Kidney capillary endothelial cell (primary cell): ENCODE data around the gene RAB24.
A peak's percentile ranks its signal among the peaks of the same experiment; 100 is the strongest.
"Not testable (repeated sequence)": the region's sequence is repeated elsewhere in the genome, so short reads cannot be mapped to it uniquely, and the experiment has no call there.

ENCODE experiments used
- DNase-seq: peaks from one replicate; pipeline ENCODE4 v3.0.0-alpha.2; 2018; ENCODE audit warnings: low spot score

Gene RAB24

DNA sequence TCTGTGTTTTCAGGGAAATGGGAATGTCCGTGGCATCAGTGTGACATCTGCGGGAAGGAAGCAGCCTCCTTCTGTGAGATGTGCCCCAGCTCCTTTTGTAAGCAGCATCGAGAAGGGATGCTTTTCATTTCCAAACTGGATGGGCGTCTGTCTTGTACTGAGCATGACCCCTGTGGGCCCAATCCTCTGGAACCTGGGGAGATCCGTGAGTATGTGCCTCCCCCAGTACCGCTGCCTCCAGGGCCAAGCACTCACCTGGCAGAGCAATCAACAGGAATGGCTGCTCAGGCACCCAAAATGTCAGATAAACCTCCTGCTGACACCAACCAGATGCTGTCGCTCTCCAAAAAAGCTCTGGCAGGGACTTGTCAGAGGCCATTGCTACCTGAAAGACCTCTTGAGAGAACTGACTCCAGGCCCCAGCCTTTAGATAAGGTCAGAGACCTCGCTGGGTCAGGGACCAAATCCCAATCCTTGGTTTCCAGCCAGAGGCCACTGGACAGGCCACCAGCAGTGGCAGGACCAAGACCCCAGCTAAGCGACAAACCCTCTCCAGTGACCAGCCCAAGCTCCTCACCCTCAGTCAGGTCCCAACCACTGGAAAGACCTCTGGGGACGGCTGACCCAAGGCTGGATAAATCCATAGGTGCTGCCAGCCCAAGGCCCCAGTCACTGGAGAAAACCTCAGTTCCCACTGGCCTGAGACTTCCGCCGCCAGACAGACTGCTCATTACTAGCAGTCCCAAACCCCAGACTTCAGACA, 9.5 kb downstream of the RAB24 start:
- no peak for DNase-seq

DNA sequence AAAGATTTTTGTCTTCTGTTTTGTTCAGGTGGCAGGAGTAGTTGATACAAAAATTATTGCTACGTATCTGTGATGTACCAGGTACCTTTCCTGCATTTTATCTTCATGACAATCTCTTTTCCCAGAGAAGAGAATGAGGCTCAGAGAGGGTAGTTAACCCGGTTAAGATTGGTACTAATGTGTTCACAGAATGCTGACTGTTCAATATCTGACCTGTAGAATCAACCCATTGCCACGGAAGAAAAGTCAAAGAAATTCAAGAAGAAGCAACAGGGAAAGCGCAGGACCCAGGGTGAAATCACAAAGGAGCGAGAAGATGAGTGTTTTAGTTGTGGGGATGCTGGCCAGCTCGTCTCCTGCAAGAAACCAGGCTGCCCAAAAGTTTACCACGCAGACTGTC, 11.8 kb downstream of the RAB24 start:
- no peak for DNase-seq

DNA sequence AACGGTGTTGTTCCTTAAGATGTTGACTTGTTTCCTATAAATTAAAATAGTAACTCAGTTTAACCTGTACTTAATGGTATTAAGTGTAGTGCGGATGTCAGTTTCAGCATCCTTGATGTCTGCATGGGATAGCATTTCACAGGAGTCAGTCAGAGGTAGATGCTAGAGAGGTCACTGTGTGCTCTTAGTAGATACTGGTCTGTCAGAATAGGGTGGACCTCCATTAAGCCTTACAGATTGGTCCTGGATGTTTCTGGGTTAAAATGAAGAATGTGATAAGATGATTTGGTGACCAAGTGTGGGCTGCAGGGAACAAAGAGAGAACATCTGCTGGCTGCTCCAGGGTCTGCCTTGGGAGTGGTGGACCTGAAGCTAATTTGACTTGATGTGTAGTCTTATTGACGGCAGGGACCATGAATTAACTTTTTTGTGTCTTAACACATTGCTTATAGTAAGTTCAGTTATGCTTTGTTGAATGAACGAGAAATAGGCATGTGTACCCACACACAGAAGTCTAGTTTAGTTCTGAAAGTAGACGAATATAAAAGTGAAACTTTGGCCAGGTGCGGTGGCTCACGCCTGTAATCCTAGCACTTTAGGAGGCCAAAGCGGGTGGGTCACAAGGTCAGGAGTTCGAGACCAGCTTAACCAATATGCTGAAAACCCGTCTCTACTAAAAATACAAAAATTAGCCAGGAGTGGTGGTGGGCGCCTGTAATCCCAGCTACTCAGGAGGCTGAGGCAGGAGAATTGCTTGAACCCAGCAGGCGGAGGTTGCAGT, 12.5 kb downstream of the RAB24 start:
- DNase-seq, result no peak

DNA sequence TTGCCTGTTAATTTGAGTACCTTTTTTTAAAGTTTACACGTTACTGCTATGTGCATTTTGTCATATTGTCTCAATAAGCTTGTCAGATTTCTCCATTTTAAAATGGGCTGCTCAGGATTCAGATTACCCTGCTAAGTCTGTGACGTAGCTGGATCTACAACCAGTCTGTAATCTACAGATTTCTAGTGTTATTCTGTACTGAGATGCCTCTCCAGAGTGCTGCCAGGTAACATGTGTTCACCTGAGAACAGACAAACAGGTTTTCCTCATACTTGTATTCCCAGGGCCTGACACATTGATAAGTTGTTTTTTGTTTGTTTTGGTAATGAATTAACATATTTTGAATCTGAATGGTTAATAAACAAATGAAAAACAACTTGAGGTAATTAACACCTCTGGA, 15.3 kb downstream of the RAB24 start:
- no peak for DNase-seq

DNA sequence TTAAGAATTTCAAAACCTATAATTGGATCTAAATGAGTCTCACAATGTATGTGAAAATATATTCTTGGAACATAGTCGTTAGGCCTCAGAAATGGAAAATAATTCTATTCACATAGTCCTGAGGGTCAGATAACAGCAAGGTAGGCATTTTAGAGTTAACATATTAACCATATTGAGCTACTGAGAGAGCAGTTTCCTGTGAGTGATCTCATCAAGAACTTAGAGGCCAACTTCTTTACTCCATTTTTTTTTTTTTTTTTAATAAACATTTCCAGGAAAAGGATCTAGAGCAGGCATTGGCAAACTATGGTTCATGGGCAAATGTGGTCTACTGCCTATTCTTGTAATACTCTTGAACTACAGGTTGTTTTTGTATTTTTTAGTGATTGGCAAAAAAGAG, 26.6 kb downstream of the RAB24 start:
- peak; percentile 24 for DNase-seq

DNA sequence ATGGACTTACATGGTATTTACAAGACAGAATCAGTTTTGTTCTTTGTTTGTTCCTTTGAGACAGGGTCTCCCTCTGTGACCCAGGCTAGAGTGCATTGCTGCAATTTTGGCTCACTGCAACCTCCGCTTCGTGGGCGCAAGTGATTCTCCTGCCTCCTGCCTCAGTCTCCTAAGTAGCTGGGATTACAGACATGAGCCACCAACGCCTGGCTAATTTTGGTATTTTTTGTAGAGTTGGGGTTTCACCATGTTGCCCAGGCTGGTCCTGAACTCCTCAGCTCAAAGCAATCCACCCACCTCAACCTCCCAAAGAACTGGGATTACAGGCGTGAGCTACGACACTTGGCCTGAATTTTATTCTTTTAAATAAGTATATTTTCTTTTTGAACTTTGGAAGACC, 27.6 kb downstream of the RAB24 start:
- DNase-seq, result no peak

DNA sequence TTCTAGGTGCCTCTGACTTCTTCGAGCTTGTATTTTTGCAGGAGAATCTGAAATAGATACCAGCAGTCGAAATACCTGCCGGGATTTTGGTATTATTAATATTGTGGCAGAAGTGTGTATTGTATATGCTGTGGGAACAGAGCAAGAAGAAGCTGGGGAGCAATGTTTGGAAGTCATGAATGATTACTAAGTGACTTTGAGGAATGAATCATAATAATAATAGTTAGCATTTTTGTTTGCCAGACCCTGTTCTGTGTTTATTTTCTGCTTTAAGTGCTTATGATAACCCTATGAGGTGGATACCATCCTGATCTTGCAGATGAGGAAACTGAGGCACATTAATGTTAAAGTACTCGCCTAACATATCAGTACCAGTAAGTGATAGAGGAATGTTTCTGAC, 32.4 kb downstream of the RAB24 start:
- no peak for DNase-seq

DNA sequence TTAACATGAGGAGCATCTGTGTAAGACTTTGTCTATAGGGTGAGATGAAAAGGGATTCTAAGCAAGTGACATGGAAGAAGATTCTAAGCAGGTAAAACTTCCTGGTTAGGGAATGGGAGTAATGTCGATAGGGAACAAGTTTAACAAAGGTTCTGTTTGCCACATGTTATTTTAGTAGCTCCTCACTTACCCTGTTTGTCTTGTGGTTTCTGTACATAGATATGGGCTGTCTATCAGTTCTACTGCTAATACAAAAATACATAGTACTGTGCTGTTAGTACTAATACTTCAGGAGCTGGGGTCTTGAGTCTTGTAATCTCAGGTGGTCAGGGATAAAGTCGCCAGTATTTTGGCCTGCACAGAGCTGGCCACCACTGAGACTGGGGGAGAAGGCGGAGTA, 32.9 kb downstream of the RAB24 start:
- no peak for DNase-seq

DNA sequence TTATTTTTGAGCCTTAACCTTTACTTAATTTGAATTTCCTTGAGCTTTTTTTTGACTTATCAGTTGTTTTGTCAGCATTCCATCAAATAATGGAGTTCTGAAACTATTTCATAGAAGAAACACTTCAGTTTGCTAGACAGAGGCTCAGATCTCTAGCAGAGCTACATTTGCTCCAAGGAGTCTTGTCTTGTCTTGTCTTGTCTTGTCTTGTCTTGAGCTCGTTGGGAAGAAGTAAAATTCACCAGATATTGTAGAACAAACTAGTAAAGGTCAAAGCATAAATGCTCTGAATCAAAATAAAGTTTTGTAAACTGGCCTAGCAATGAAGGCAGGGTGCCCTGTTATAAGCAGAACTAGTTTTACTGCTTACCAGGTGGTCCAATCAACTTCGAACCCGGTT, 33.5 kb downstream of the RAB24 start:
- DNase-seq, result no peak

DNA sequence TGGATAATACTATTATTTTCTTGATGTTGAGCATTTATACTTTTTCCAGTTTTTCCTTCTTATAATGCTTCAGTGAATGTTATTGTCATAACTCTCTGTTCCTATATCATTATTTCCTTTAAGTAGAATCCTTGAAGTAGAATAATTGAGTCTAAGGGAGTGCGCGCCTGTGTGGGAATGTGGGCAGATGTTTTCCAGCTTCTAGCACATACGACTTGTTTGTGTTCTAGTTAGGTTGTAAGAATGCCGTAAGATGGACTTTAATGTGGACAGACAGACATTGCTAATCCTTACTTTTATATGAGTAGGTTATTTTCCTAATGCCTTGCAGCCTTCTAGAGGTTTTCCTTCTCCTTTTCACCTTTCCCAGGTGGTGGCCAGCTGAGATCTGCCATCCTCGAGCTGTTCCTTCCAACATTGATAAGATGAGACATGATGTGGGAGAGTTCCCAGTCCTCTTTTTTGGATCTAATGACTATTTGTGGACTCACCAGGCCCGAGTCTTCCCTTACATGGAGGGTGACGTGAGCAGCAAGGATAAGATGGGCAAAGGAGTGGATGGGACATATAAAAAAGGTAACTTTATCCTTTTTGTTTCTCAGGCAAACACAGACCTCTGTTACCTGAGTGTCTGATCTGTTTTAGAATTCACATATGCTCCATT, 34.2 kb downstream of the RAB24 start:
- no peak for DNase-seq

DNA sequence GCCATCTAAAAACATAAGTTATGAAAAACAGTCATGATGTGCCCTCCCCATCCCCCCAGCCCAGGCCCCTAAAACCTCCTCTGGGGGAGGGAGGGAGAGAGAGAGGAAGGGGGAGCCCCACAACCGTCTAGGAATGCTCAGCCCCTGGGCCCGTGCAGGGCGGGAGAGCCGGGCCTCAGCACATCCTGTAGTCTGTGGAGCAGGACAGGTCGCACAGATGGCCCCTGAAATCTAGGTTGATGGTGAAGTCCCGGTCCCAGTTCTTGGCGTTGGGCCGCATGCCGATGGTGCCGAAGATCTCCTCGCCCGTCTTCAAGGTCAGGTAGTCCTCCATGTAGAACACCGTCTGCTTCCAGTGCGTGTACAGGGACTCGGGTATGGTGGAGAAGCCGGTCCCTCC, 38.1 kb downstream of the RAB24 start:
- no peak for DNase-seq

DNA sequence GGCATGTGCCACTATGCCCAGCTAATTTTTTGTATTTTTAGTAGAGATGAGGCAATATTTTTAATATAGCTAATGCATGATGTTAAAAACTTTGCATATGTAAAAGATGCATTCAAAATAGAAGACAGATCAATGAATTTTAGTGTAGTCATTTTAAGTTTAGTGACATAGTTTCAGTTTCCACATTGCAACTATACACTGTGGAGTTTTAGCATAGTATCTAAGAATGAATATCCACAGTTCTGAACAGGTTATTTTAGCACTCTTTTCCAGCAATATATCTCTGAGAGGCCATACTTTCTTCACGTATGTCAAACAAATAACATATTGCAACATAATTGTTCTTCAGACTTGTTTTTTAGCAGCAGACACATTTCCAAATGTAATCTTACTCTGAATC, 39.3 kb downstream of the RAB24 start:
- DNase-seq, result no peak

DNA sequence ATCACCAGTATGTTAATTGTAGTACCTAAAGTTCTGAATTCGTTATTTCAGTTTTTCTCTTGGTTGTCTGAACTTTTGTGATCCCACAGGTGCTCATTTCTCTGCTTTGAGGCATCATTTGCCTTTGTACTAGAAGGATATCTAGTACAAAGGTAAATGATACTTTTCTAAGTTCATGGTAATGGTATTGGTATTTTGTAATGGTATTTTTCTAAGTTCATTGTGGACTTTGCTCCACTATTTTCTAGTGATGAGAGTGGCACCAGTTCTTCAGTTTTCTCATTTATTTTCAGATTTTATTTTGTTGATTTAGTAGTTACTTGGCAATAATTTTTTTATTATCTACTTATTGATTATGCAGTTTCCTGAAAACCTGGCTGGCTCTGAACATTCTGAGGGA, 42.0 kb downstream of the RAB24 start:
- DNase-seq, result no peak

DNA sequence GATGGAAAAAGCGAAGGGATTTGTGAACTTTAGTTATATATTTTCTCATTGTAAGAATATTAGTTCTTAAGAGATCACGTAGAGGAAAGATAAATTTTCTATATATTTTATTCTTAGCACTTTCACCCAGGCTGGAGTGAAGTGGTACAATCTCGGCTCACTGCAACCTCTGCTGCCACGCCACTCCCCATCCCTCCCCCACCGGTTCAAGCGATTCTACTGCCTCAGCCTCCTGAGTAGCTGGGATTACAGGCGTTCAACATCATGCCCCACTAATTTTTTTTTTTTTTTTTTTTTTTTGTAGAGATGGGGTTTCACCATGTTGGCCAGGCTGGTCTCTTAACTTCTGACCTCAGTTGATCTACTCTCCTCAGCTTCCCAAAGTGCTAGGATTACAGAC, 42.6 kb downstream of the RAB24 start:
- no peak for DNase-seq

DNA sequence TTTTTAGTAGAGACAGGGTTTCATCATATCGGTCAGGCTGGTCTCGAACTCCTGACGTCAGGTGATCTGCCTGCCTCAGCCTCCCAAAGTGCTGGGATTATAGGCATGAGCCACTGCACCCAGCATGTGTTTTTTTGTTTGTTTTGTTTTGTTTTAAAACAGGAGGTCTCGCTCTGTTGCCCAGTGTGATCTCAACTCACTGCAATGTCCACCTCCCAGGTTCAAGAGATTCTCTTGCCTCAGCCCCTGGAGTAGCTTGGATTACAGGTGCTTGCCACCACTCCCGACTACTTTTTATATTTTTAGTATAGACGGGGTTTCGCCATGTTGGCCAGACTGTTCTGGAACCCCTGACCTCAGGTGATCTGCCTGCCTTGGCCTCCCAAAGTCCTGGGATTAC, 44.8 kb downstream of the RAB24 start:
- not testable (repeated sequence) for DNase-seq

DNA sequence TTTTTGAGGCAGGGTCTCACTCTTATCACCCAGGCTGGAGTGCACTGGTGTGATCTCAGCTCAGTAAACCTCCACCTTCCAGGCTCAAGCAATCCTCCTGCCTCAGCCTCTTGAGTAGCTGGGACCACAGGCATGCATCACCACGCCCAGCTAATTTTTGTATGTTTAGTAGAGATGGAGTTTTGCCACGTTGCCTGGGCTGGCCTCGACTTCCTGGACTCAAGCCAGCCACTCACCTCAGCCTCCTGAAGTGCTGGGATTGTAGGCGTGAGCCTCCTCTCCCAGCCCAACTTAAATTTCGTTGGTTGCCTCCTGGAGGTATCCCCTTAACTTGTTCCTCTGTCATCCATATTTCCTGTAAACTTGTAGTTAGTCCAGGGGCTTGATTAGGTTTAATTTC, 47.2 kb downstream of the RAB24 start:
- DNase-seq, result no peak

DNA sequence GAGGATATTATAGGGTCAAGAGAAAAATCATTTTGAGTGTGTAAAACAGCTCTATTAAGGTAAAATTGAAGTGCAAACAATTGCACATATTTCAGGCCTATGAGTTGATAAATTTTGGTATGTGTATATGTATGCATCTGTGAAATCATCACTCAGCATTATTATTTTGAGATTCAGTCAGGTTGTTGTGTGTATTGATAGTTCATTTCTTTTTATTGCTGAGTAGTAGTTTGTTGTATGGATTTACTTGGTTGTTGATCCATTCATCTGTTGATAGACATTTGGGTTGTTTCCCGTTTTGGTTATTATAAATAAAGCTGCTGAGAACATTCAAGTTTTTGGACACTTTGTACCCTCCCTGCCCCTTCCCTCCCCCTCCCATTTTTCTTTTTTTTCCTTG, 50.3 kb downstream of the RAB24 start:
- DNase-seq, result no peak
